Neural cell (in vitro differentiated cells): ENCODE measurements around the gene GPRC5A. TPM values are rescaled to one million over a fixed set of nuclear protein-coding genes. Genes with fewer than 3 reads are reported as not detected.

ENCODE experiments used
- H2AFZ ChIP-seq: fragments of 200-600, 300-800 bp; sonication (generic), shearing (Covaris generic); 2 replicates; pipeline ENCODE4 v1.6.0; 2014; ENCODE audit warnings: low read depth, mild to moderate bottlenecking, antibody characterized with exemption, low read length, moderate library complexity
- H3F3A ChIP-seq: fragments of 200-600 bp; shearing (Covaris generic); 2 replicates; pipeline ENCODE4 v1.6.1; 2016; ENCODE audit warnings: mild to moderate bottlenecking, moderate library complexity, mixed read lengths, antibody characterized with exemption, low read length; ENCODE audit not compliant: insufficient read depth, poor library complexity, severe bottlenecking
- H3K27ac ChIP-seq: fragments of 200-600, 300-800 bp; sonication (generic), shearing (Covaris generic); 2 replicates; pipeline ENCODE4 v1.5.1; 2014; ENCODE audit warnings: mild to moderate bottlenecking, low read length, moderate library complexity
- H3K27me3 ChIP-seq: fragments of 300-800, 200-600 bp; sonication (generic), shearing (Covaris generic); 2 replicates; pipeline ENCODE4 v1.6.0; 2014; ENCODE audit warnings: mild to moderate bottlenecking, low read depth, low read length, moderate library complexity; ENCODE audit not compliant: insufficient read depth
- H3K36me3 ChIP-seq: fragments of 300-800, 200-600 bp; sonication (generic), shearing (Covaris generic); 2 replicates; pipeline ENCODE4 v1.5.1; 2014; ENCODE audit warnings: mild to moderate bottlenecking, antibody characterized with exemption, low read length, moderate library complexity; ENCODE audit not compliant: insufficient read depth
- H3K4me2 ChIP-seq: fragments of 300-800, 200-600 bp; sonication (generic), shearing (Covaris generic); 2 replicates; pipeline ENCODE4 v1.6.0; 2014; ENCODE audit warnings: mild to moderate bottlenecking, low read length
- H3K4me3 ChIP-seq: fragments of 300-800, 200-600 bp; sonication (generic), shearing (Covaris generic); 2 replicates; pipeline ENCODE4 v1.5.1; 2014; ENCODE audit warnings: mild to moderate bottlenecking, low read length, moderate library complexity
- H3K79me2 ChIP-seq: fragments of 200-600 bp; shearing (Covaris generic); replicated peaks from 2 replicates; pipeline ENCODE4 v1.6.0; 2014; ENCODE audit warnings: mild to moderate bottlenecking, low read length, moderate library complexity; ENCODE audit not compliant: insufficient read depth
- H3K9ac ChIP-seq: fragments of 300-800, 200-600 bp; sonication (generic), shearing (Covaris generic); 2 replicates; pipeline ENCODE4 v1.6.1; 2016; ENCODE audit warnings: mild to moderate bottlenecking, low read length, mixed read lengths
- H3K9me2 ChIP-seq: fragments of 200-600 bp; shearing (Covaris generic); 2 replicates; pipeline ENCODE4 v1.6.1; 2016; ENCODE audit warnings: mild to moderate bottlenecking, low read length, mixed read lengths; ENCODE audit not compliant: insufficient read depth
- H3K9me3 ChIP-seq: fragments of 200-600, 300-800 bp; sonication (generic), shearing (Covaris generic); 2 replicates; pipeline ENCODE4 v1.6.1; 2016; ENCODE audit warnings: mild to moderate bottlenecking, mixed run types, low read length, moderate library complexity, mixed read lengths
- H4K20me1 ChIP-seq: fragments of 200-600 bp; shearing (Covaris generic); 2 replicates; pipeline ENCODE4 v1.6.1; 2016; ENCODE audit warnings: mild to moderate bottlenecking, mixed run types; ENCODE audit not compliant: insufficient read depth
- EP300 ChIP-seq: fragments of 450-650 bp; conservative IDR thresholded peaks from 2 replicates; pipeline ENCODE4 v1.6.1; 2014; ENCODE audit warnings: antibody characterized with exemption, mild to moderate bottlenecking, moderate library complexity; ENCODE audit not compliant: poor library complexity, severe bottlenecking
- EZH2 ChIP-seq: fragments of 200-600, 300-800 bp; shearing (Covaris generic), sonication (generic); IDR thresholded peaks from 2 replicates; pipeline ENCODE4 v1.6.1; 2014; ENCODE audit warnings: antibody characterized with exemption, low read length, borderline replicate concordance, mild to moderate bottlenecking; ENCODE audit not compliant: insufficient read depth, poor library complexity, severe bottlenecking
- MXI1 ChIP-seq: fragments of 450-650 bp; conservative IDR thresholded peaks from 2 replicates; pipeline ENCODE4 v1.6.1; 2014; ENCODE audit warnings: antibody characterized with exemption, mild to moderate bottlenecking; ENCODE audit not compliant: poor library complexity, severe bottlenecking
- POLR2AphosphoS5 ChIP-seq: IDR thresholded peaks from 2 replicates; pipeline ENCODE4 v1.6.1; 2012
- RAD21 ChIP-seq: fragments of 450-650 bp; conservative IDR thresholded peaks from 2 replicates; pipeline ENCODE4 v1.6.1; 2014; ENCODE audit warnings: antibody characterized with exemption, mild to moderate bottlenecking, moderate library complexity
- SMC3 ChIP-seq: fragments of 450-650 bp; conservative IDR thresholded peaks from 2 replicates; pipeline ENCODE4 v1.6.1; 2014; ENCODE audit warnings: antibody characterized with exemption, mild to moderate bottlenecking, moderate library complexity; ENCODE audit not compliant: poor library complexity
- TAF1 ChIP-seq: IDR thresholded peaks from 2 replicates; pipeline ENCODE4 v1.6.1; 2012; ENCODE audit warnings: low read depth
- polyA plus RNA-seq: library from polyadenylated mRNA; depleted of rRNA; stranded (reverse); fragments of >200 nt; gene quantifications from 2 replicates; pipeline ENCODE4 v1.2.3, GENCODE V29; 2014
- TF ChIP-seq, protein P1 (sequence below): IDR thresholded peaks from 2 replicates; pipeline ENCODE4 v1.6.1; 2012; ENCODE audit warnings: borderline replicate concordance
- TF ChIP-seq, protein P2 (sequence below): fragments of 450-650 bp; IDR thresholded peaks from 2 replicates; pipeline ENCODE4 v1.5.1; 2014; ENCODE audit warnings: antibody characterized with exemption, mild to moderate bottlenecking, moderate library complexity; ENCODE audit not compliant: poor library complexity, severe bottlenecking

Gene GPRC5A
- polyA plus RNA-seq, 1 donor from 2014 or later = 0.09 TPM

DNA sequence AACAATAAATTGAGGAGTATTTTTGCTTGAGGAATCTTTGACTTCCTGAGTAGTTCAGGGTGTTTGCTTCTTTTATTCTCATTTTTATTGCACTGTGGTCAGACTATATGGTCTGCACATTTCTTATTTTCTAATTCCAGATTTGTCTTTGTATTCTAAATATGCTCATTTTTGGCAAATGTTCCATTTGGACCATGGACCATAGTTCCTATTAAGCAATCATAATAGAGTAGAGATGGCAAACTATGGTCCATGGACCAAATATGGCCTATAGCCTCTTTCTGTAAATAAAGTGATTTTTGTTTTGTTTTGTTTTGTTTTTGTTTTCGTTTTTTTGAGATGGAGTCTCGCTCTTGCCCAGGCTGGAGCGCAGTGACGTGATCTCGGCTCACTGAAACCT is 2.1 kb downstream of the GPRC5A start:
- Histone ChIP-seq H3K9me3 (no peaks in the 10 kb centered on the region), H3K36me3 (no peaks in the 10 kb centered on the region), H3K27ac (no peak overlapping the region), H2AFZ (no peak overlapping the region), H3K9me2 (no peaks in the 10 kb centered on the region), H3F3A (no peaks in the 10 kb centered on the region), H3K27me3 (peaks cover 22% of the 10 kb centered on the region), H3K9ac (no peak overlapping the region), H3K4me3 (no peak overlapping the region), H3K79me2 (no peaks in the 10 kb centered on the region), H3K4me2 (no peak overlapping the region), H4K20me1 (no peaks in the 10 kb centered on the region)
- no peak for TF ChIP-seq POLR2AphosphoS5
- TF ChIP-seq TAF1 = no peak
- no peak for TF ChIP-seq EZH2
- no peak for TF ChIP-seq EP300
- TF ChIP-seq RAD21 = no peak
- TF ChIP-seq SMC3 = no peak
- TF ChIP-seq, protein P1, sequence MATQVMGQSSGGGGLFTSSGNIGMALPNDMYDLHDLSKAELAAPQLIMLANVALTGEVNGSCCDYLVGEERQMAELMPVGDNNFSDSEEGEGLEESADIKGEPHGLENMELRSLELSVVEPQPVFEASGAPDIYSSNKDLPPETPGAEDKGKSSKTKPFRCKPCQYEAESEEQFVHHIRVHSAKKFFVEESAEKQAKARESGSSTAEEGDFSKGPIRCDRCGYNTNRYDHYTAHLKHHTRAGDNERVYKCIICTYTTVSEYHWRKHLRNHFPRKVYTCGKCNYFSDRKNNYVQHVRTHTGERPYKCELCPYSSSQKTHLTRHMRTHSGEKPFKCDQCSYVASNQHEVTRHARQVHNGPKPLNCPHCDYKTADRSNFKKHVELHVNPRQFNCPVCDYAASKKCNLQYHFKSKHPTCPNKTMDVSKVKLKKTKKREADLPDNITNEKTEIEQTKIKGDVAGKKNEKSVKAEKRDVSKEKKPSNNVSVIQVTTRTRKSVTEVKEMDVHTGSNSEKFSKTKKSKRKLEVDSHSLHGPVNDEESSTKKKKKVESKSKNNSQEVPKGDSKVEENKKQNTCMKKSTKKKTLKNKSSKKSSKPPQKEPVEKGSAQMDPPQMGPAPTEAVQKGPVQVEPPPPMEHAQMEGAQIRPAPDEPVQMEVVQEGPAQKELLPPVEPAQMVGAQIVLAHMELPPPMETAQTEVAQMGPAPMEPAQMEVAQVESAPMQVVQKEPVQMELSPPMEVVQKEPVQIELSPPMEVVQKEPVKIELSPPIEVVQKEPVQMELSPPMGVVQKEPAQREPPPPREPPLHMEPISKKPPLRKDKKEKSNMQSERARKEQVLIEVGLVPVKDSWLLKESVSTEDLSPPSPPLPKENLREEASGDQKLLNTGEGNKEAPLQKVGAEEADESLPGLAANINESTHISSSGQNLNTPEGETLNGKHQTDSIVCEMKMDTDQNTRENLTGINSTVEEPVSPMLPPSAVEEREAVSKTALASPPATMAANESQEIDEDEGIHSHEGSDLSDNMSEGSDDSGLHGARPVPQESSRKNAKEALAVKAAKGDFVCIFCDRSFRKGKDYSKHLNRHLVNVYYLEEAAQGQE = no peak
- TF ChIP-seq MXI1 = no peak

DNA sequence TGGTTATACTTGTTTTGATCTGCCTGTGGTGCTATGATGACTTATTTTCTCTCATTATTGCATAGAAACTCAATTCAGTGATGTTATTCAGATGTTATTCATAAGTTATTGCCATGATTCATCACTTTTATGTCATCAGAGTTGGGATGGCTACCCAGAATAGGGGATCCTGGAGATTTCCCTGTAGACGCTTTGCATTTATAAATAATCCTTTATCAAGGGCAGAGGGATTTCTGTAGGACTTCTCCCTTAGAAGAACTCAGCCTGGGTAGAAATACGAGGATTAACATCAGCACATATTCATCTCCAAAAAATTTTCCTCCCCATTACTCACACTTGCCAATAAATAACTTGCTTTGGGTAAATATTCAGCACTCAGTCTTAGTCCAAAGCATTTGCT is 4.9 kb downstream of the GPRC5A start:
- H3K27me3 ChIP-seq = peaks cover 10% of the 10 kb centered on the region
- no peaks in the 10 kb centered on the region for H3K9me3 ChIP-seq
- H3F3A ChIP-seq = no peaks in the 10 kb centered on the region
- H3K4me3 ChIP-seq = no peak overlapping the region
- no peaks in the 10 kb centered on the region for H4K20me1 ChIP-seq
- no peak overlapping the region for H2AFZ ChIP-seq
- no peaks in the 10 kb centered on the region for H3K36me3 ChIP-seq
- no peak for TF ChIP-seq TAF1
- no peak for TF ChIP-seq POLR2AphosphoS5
- no peak for TF ChIP-seq EP300
- TF ChIP-seq, protein P1 = no peak
- TF ChIP-seq EZH2 = no peak
- TF ChIP-seq SMC3 = no peak
- TF ChIP-seq RAD21 = no peak
- TF ChIP-seq MXI1 = no peak
- TF ChIP-seq, protein P2, sequence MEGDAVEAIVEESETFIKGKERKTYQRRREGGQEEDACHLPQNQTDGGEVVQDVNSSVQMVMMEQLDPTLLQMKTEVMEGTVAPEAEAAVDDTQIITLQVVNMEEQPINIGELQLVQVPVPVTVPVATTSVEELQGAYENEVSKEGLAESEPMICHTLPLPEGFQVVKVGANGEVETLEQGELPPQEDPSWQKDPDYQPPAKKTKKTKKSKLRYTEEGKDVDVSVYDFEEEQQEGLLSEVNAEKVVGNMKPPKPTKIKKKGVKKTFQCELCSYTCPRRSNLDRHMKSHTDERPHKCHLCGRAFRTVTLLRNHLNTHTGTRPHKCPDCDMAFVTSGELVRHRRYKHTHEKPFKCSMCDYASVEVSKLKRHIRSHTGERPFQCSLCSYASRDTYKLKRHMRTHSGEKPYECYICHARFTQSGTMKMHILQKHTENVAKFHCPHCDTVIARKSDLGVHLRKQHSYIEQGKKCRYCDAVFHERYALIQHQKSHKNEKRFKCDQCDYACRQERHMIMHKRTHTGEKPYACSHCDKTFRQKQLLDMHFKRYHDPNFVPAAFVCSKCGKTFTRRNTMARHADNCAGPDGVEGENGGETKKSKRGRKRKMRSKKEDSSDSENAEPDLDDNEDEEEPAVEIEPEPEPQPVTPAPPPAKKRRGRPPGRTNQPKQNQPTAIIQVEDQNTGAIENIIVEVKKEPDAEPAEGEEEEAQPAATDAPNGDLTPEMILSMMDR = no peak
- H3K9me2 ChIP-seq = no peaks in the 10 kb centered on the region
- no peak overlapping the region for H3K9ac ChIP-seq
- no peaks in the 10 kb centered on the region for H3K79me2 ChIP-seq
- no peak overlapping the region for H3K27ac ChIP-seq
- no peak overlapping the region for H3K4me2 ChIP-seq
